ENCODE results near the gene ADAMTS19.
A peak's percentile ranks its signal among the peaks of the same experiment; 100 is the strongest.

The ADAMTS19 gene

GRCh38 chr5:129770024-129770820, 310.1 kb downstream of the ADAMTS19 start:
- no peak for DNase-seq (ENCODE audit: low spot score)

- peak; percentile 40 for DNase-seq (ENCODE audit: low spot score)
Measured at GRCh38 chr5:129771058-129771838, 311.1 kb downstream of the ADAMTS19 start.

DNA sequence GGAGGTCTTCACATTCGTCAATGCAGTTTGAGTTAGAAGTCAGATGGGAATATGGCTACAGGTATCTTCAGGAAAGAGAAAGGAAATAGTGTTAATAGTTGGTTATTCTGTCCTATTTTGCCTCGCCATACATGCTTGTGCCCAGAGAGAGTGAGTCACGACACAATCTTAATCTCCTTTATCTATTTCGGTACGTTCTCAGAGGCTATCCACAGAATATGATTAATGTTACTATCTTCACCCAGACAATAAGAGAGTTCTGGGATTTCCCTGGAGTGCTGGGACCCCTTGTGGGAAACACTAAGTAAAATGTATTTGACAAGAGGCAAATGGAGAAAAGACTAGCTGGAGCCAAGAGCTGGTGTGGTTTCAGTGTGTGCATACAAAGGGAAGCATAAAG, 313.3 kb downstream of the ADAMTS19 start:
- no peak for DNase-seq (ENCODE audit: low spot score)

DNA sequence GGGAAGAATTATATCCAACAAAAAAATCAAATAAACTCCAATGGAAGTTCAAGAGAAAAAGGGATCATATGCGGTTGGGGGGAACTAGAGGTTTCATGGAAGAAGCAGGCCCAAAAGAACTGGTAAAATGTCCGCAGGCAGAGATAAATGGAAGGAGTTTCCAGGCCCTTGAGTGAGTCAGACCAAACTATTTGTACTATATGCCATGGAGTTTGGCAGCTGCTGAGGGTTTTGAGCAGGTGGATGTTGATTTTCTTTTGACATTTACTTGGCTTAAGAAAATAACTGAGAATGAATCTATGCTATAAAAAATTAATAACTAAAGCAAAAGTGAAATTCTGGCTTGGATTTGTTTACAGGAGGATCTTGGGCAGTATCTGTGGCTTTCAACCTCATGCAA, 321.5 kb downstream of the ADAMTS19 start:
- DNase-seq (ENCODE audit: low spot score): no peak

Measured in COLO829 (cell line).